Thoracic aorta (tissue), 2 donors: ENCODE data around the gene NLN. TPM values are rescaled to one million over a fixed set of nuclear protein-coding genes. Genes with fewer than 3 reads are reported as not detected.
"Not testable (repeated sequence)": the region's sequence is repeated elsewhere in the genome, so short reads cannot be mapped to it uniquely, and the experiment has no call there.

ENCODE experiments used
- ATAC-seq: fragments of 150-250 bp; one replicate; pipeline ENCODE4 v1.8.0; 2017; ENCODE audit warnings: low read depth; ENCODE audit not compliant: insufficient number of reproducible peaks, low FRiP score
- DNase-seq: peaks from one replicate; pipeline ENCODE4 v3.0.0-alpha.2; 2020; ENCODE audit warnings: low spot score
- H3K27ac ChIP-seq, 2 donors: fragments of 200-600 bp; sonication (generic); 1 replicate in 1 of 2; 2 replicates in 1 of 2; pipeline ENCODE4 v1.5.1; 2016; ENCODE audit warnings: mild to moderate bottlenecking in 2 of 2, moderate library complexity in 2 of 2
- H3K27me3 ChIP-seq: fragments of 200-600 bp; sonication (generic); replicated peaks from 2 replicates; pipeline ENCODE4 v1.6.0; 2016; ENCODE audit warnings: mild to moderate bottlenecking; ENCODE audit not compliant: insufficient read depth
- H3K36me3 ChIP-seq: fragments of 200-600 bp; sonication (generic); one replicate; pipeline ENCODE4 v1.5.1; 2016
- H3K4me1 ChIP-seq, 2 donors: fragments of 200-600 bp; sonication (generic); 1 replicate in 1 of 2; 2 replicates in 1 of 2; pipeline versions ENCODE4 v1.5.1 to v1.6.0; 2016; ENCODE audit warnings: low read depth in 2 of 2, mild to moderate bottlenecking in 1 of 2; ENCODE audit not compliant: control insufficient read depth in 1 of 2
- H3K4me3 ChIP-seq: fragments of 200-600 bp; sonication (generic); 2 replicates; pipeline ENCODE4 v1.5.1; 2016; ENCODE audit warnings: mild to moderate bottlenecking
- H3K9me3 ChIP-seq: fragments of 200-600 bp; sonication (generic); 2 replicates; pipeline ENCODE4 v1.5.1; 2016
- total RNA-seq, 2 donors: library from RNA; depleted of rRNA; stranded (reverse); fragments of >200 nt; gene quantifications; one replicate each; pipeline versions ENCODE4 v1.1.0 to v1.2.3, GENCODE V29; 2016
- TF ChIP-seq, protein P1 (sequence below): fragments of 200-600 bp; sonication (generic); IDR thresholded peaks from one replicate; pipeline ENCODE4 v1.5.1; 2019; ENCODE audit warnings: antibody characterized with exemption

Gene NLN
- total RNA-seq, 2 donors from 2014 or later, result 6.8 to 24.1 TPM

DNA sequence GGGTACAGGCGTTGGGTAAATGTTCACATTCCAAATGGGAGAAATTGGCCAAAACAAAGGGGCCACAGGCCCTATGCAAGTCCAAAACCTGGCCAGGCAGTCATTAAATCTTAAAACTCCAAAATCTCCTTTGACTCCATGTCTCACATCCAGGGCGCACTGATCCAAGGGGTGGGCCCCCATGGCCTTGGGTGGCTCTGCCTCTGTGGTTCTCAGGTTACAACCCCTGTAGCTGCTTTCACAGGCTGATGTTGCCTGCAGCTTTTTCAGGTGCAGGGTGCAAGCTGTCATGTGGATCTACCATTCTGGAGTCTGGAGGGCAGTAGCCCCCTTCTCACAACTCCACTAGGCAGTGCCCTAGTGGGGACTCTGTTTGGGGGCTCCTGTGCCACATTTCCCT lies 44.8 kb downstream of the NLN start:
- H3K27ac ChIP-seq, result no peak overlapping the region
- H3K4me3 ChIP-seq, result no peak overlapping the region
- DNase-seq, result no peak
- TF ChIP-seq, protein P1, sequence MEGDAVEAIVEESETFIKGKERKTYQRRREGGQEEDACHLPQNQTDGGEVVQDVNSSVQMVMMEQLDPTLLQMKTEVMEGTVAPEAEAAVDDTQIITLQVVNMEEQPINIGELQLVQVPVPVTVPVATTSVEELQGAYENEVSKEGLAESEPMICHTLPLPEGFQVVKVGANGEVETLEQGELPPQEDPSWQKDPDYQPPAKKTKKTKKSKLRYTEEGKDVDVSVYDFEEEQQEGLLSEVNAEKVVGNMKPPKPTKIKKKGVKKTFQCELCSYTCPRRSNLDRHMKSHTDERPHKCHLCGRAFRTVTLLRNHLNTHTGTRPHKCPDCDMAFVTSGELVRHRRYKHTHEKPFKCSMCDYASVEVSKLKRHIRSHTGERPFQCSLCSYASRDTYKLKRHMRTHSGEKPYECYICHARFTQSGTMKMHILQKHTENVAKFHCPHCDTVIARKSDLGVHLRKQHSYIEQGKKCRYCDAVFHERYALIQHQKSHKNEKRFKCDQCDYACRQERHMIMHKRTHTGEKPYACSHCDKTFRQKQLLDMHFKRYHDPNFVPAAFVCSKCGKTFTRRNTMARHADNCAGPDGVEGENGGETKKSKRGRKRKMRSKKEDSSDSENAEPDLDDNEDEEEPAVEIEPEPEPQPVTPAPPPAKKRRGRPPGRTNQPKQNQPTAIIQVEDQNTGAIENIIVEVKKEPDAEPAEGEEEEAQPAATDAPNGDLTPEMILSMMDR, result no peak
- peaks cover 6% of the 10 kb centered on the region in 2 donors for H3K4me1 ChIP-seq
- no peak for ATAC-seq
- no peaks in the 10 kb centered on the region for H3K27me3 ChIP-seq
- H3K9me3 ChIP-seq, result no peaks in the 10 kb centered on the region
- H3K36me3 ChIP-seq, result no peaks in the 10 kb centered on the region

DNA sequence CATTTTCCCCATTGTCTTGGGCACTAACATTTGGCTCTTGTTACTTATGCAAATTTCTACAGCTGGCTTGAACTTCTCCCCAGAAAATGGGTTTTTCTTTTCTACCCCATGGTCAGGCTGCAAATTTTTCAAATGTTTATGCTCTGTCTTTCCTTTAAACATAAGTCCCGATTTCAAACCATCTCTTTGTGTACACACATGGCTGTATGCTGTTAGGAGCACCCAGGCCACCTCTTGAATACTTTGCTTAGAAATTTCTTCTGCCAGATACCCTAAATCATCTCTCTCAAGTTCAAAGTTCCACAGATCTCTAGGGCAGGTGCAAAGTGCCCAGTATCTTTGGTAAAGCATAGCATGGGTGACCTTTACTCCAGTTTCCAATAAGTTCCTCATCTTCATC lies 45.6 kb downstream of the NLN start:
- H3K27me3 ChIP-seq, result no peaks in the 10 kb centered on the region
- DNase-seq (no peak), ATAC-seq (no peak)
- peaks cover 6% of the 10 kb centered on the region in 2 donors for H3K4me1 ChIP-seq
- no peaks in the 10 kb centered on the region for H3K36me3 ChIP-seq
- no peak overlapping the region for H3K4me3 ChIP-seq
- H3K27ac ChIP-seq, result no peak overlapping the region
- TF ChIP-seq, protein P1, result no peak
- no peaks in the 10 kb centered on the region for H3K9me3 ChIP-seq

DNA sequence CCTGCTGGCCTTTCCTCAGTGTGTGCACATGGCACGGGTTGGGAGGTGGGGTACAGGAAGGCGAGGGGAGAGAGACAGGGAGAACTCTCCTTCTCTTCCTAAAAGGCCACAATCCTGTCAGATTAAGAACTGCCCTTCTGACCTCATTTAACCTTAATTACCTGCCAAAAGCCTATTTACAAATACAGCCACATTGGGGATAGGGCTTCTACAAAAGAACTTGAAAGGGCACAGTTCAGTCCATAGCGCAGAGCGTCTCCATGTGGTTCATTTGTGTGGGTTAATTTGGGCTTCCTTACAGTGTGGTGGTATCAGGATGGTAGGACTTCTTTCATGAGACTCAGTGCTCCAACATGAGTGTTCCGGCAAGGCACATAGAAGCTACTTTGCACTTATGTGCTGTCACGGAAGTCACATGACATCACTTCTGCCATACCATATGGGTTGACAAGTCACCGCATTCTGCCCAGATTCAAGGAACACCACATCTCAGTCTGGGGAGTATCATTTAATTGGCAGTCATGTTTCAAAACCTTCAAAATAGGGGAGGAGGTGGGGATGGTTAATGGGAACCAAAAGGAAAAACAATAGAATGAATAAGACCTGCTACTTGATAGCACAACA lies 46.8 kb downstream of the NLN start:
- no peak overlapping the region for H3K4me3 ChIP-seq
- H3K9me3 ChIP-seq, result no peaks in the 10 kb centered on the region
- no peaks in the 10 kb centered on the region for H3K27me3 ChIP-seq
- ATAC-seq (no peak), DNase-seq (no peak)
- H3K27ac ChIP-seq, result no peak overlapping the region
- TF ChIP-seq, protein P1, result no peak
- no peaks in the 10 kb centered on the region for H3K36me3 ChIP-seq
- H3K4me1 ChIP-seq, result peaks cover 6% of the 10 kb centered on the region in 2 donors

DNA sequence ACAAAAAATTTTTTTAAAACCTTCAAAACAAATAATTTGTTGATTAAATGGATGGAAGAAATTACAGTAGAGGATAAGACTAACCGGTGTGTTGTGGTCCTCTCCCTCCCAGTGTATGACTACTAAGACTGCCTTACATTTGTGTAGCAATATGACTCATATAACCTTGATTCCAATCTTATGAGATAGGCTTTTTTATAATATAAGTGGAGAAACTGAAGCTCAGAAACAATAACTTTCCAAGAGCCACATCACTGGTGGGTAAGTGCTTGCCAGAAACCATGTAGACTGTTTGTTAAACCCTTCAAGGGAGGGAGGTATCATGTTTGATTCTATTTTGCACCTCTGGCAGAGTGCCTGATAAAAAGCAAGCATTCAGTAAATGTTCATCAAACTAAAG lies 47.5 kb downstream of the NLN start:
- Histone ChIP-seq H3K27ac (no peak overlapping the region), H3K4me3 (no peak overlapping the region), H3K9me3 (no peaks in the 10 kb centered on the region), H3K27me3 (no peaks in the 10 kb centered on the region), H3K4me1 (peaks cover 6% of the 10 kb centered on the region in 2 donors), H3K36me3 (no peaks in the 10 kb centered on the region)
- ATAC-seq (no peak), DNase-seq (no peak)
- TF ChIP-seq, protein P1, result no peak

DNA sequence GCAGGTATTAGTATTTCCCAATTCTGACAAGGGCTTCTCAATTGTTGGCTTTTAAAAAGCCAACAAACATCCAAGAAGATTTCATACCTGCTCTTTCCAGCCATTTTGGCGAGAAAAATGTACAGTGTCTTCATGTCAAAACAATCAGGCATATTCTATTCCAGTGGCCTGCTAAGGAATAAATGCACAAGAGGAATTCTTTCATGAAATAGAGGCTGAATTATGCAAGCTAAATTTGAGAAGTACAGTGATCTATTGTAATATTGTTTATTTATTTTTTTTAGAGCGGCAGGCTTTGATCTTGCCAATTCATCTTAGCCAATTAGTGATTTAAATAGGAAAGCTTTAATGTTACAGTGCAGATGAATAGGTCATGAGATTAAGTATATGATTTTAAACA lies 49.3 kb downstream of the NLN start:
- no peak for ATAC-seq

DNA sequence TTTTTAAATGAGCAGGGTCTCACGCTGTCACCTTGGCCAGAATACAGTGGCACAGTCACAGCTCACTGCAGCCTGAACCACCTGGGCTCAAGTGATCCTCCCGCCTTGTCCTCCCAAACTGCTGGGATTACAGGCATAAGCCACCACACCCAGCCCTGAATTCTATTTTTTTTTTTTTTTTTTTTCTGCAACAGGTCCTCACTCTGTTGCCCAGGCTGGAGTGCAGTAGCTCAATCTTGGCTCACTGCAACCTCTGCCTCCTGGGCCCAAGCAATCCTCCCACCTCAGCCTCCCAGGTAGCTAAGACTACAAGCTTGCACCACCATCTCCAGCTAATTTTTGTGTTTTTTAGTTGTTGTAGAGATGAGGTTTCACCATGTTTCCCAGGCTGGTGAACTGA lies 51.0 kb downstream of the NLN start:
- not testable (repeated sequence) for H3K27ac ChIP-seq, ATAC-seq, DNase-seq

More for the DNA sequence above, 49.3 kb downstream of the NLN start:
- no peaks in the 10 kb centered on the region for H3K9me3 ChIP-seq
- TF ChIP-seq, protein P1, result no peak
- no peak overlapping the region for H3K4me3 ChIP-seq
- no peak overlapping the region for H3K27ac ChIP-seq
- H3K4me1 ChIP-seq, result peaks cover 6% of the 10 kb centered on the region in 2 donors
- no peak for DNase-seq
- no peaks in the 10 kb centered on the region for H3K36me3 ChIP-seq
- no peaks in the 10 kb centered on the region for H3K27me3 ChIP-seq

More for the DNA sequence above, 51.0 kb downstream of the NLN start:
- H3K9me3 ChIP-seq, H3K4me3 ChIP-seq, H3K27me3 ChIP-seq, H3K36me3 ChIP-seq, H3K4me1 ChIP-seq: not testable (repeated sequence)
